GM10266 (cell line): ENCODE measurements around the gene FBRSL1.

Source experiments
- DNase-seq: peaks from one replicate; pipeline ENCODE4 v3.0.0; 2012; ENCODE audit errors: extremely low spot score
- CTCF ChIP-seq: IDR thresholded peaks from 2 replicates; pipeline ENCODE4 v1.5.1; 2012; ENCODE audit warnings: mild to moderate bottlenecking, low read depth; ENCODE audit not compliant: control insufficient read depth, insufficient read depth; ENCODE audit errors: missing control alignments

The FBRSL1 gene

GRCh38 chr12:132510746-132511477 lies 21.0 kb downstream of the FBRSL1 start:
- no peak for TF ChIP-seq CTCF

GRCh38 chr12:132511516-132512196 lies 21.7 kb downstream of the FBRSL1 start:
- TF ChIP-seq CTCF = no peak
- DNase-seq = no peak

More at GRCh38 chr12:132510746-132511477, 21.0 kb downstream of the FBRSL1 start:
- no peak for DNase-seq

GRCh38 chr12:132512197-132513069 lies 22.5 kb downstream of the FBRSL1 start:
- DNase-seq = no peak
- TF ChIP-seq CTCF = no peak

- TF ChIP-seq CTCF = no peak
- DNase-seq = no peak
These were observed 23.1 kb downstream of the FBRSL1 start for GRCh38 chr12:132513070-132513398.

- DNase-seq = no peak
- TF ChIP-seq CTCF = no peak
These were observed 23.6 kb downstream of the FBRSL1 start for GRCh38 chr12:132513458-132514135.

GRCh38 chr12:132514216-132514820 lies 24.4 kb downstream of the FBRSL1 start:
- DNase-seq = no peak
- no peak for TF ChIP-seq CTCF
